Lung (tissue), 12 donors: Measurements from ENCODE around the gene ZBTB39. TPM values are rescaled to one million over a fixed set of nuclear protein-coding genes. Genes with fewer than 3 reads are reported as not detected.

Experiments used
- ATAC-seq: fragments of 200-7000 bp; cut with Tn5 transposase; one replicate; pipeline ENCODE4 v1.9.1; 2020; ENCODE audit warnings: moderate number of reproducible peaks; ENCODE audit not compliant: insufficient read depth, low FRiP score
- DNase-seq, 3 donors: peaks; one replicate each; pipeline ENCODE4 v3.0.0-alpha.2; 2013 to 2017
- H3K27ac ChIP-seq, 2 donors: one replicate each; pipeline ENCODE4 v1.5.1; 2013; ENCODE audit warnings: mild to moderate bottlenecking in 2 of 2, moderate library complexity in 2 of 2, control low read depth in 1 of 2, inconsistent platforms in 1 of 2, low read depth in 1 of 2, low read length in 1 of 2
- H3K27me3 ChIP-seq, 3 donors: one replicate each; pipeline ENCODE4 v1.5.1; 2013; ENCODE audit warnings: low read length in 2 of 3; ENCODE audit not compliant: control insufficient read depth in 3 of 3, insufficient read depth in 3 of 3
- H3K36me3 ChIP-seq, 4 donors: one replicate each; pipeline ENCODE4 v1.5.1; 2013; ENCODE audit warnings: low read length in 4 of 4, mild to moderate bottlenecking in 1 of 4, moderate library complexity in 1 of 4; ENCODE audit not compliant: control insufficient read depth in 4 of 4, insufficient read depth in 4 of 4
- H3K4me1 ChIP-seq, 5 donors: one replicate each; pipeline ENCODE4 v1.5.1; 2013; ENCODE audit warnings: low read length in 5 of 5, mild to moderate bottlenecking in 2 of 5, moderate library complexity in 1 of 5; ENCODE audit not compliant: control insufficient read depth in 5 of 5, insufficient read depth in 5 of 5
- H3K4me3 ChIP-seq: one replicate; pipeline ENCODE4 v1.5.1; 2013; ENCODE audit warnings: mild to moderate bottlenecking, control low read depth, moderate library complexity
- H3K9ac ChIP-seq, 2 donors: one replicate each; pipeline ENCODE4 v1.5.1; 2013; ENCODE audit warnings: low read length in 2 of 2, control low read depth in 1 of 2; ENCODE audit not compliant: insufficient read depth in 1 of 2
- H3K9me3 ChIP-seq, 4 donors: one replicate each; pipeline ENCODE4 v1.5.1; 2013; ENCODE audit warnings: low read length in 3 of 4, mild to moderate bottlenecking in 1 of 4, moderate library complexity in 1 of 4; ENCODE audit not compliant: control insufficient read depth in 4 of 4, insufficient read depth in 3 of 4
- CTCF ChIP-seq: IDR thresholded peaks from 2 replicates; pipeline ENCODE4 v1.5.1; 2012; ENCODE audit warnings: mild to moderate bottlenecking; ENCODE audit errors: control extremely low read depth, extremely low read depth
- WGBS, 2 donors: extraction: QIAGEN DNeasy Blood & Tissue Kit; methylation state at CpG; one replicate each; pipeline ENCODE4 v1.1.7; 2013; 5-methylcytosine and 5-hydroxymethylcytosine counted together
- polyA plus RNA-seq, 2 donors: library from polyadenylated mRNA; stranded (reverse); fragments of 200-250 nt; gene quantifications; one replicate each; pipeline ENCODE4 v1.2.1, GENCODE V29; 2013
- total RNA-seq, 2 donors: library from RNA; depleted of rRNA in 1 of 2; stranded (reverse); fragments of >200 nt in 1 of 2; gene quantifications; one replicate each; pipeline ENCODE4 v1.2.1, GENCODE V29; 2014 to 2021
- donor health status: control.
- donor health status: control.
- donor health status: Bipolar disorder and iron deficiency.
- donor health status: healthy.
- donor health status: DM: yes; HTN: yes; CAD: no.

Gene ZBTB39
- total and polyA plus RNA-seq, 4 donors, result 2.2 to 9.1 (median 4.5) TPM

- Histone ChIP-seq H3K9me3 (peaks cover 0 to 7% (median 3%) of the 10 kb centered on the region in 4 donors), H3K4me3 (no peak overlapping the region), H3K27me3 (no peaks in the 10 kb centered on the region), H3K4me1 (no peaks in the 10 kb centered on the region), H3K27ac (no peak overlapping the region), H3K9ac (no peak overlapping the region), H3K36me3 (no peaks in the 10 kb centered on the region)
- 86 to 90% methylated on average over 6 of the region's 6 CpGs for WGBS, 2 donors
- DNase-seq (no peak), ATAC-seq (no peak)
- no peak for TF ChIP-seq CTCF
Observed at GRCh38 chr12:56954958-56955355, 51.4 kb downstream of the ZBTB39 start.

GRCh38 chr12:56954057-56954957 is 52.0 kb downstream of the ZBTB39 start:
- no peak overlapping the region for H3K27ac ChIP-seq
- H3K4me1 ChIP-seq, result no peaks in the 10 kb centered on the region
- no peak for DNase-seq
- no peak for TF ChIP-seq CTCF
- peaks cover 0 to 7% (median 3%) of the 10 kb centered on the region in 4 donors for H3K9me3 ChIP-seq
- H3K9ac ChIP-seq, result no peak overlapping the region
- WGBS, 2 donors, result 93 to 95% methylated on average over 6 of the region's 6 CpGs
- no peaks in the 10 kb centered on the region for H3K27me3 ChIP-seq
- ATAC-seq, result no peak
- H3K36me3 ChIP-seq, result no peaks in the 10 kb centered on the region
- no peak overlapping the region for H3K4me3 ChIP-seq

- H3K4me3 ChIP-seq, result no peak overlapping the region
- no peak overlapping the region for H3K27ac ChIP-seq
- TF ChIP-seq CTCF, result no peak
- no peak for DNase-seq
- peaks cover 0 to 3% (median 1%) of the 10 kb centered on the region in 4 donors for H3K9me3 ChIP-seq
- no peak for ATAC-seq
- no peaks in the 10 kb centered on the region for H3K4me1 ChIP-seq
- no peaks in the 10 kb centered on the region for H3K27me3 ChIP-seq
- WGBS, 2 donors, result 56 to 61% methylated on average over 1 of the region's 1 CpG
- H3K9ac ChIP-seq, result no peak overlapping the region
- no peaks in the 10 kb centered on the region for H3K36me3 ChIP-seq
Observed at GRCh38 chr12:56953314-56953713, 53.0 kb downstream of the ZBTB39 start.
